GM06990 (cell line): ENCODE measurements around the gene DGKB.

Experiments
- DNase-seq: peaks from one replicate; pipeline ENCODE4 v3.0.0-alpha.2; 2011; ENCODE audit not compliant: insufficient read length; ENCODE audit errors: extremely low read depth
- H3K27me3 ChIP-seq: replicated peaks from 2 replicates; pipeline ENCODE4 v1.6.0; 2011; ENCODE audit warnings: low read length; ENCODE audit not compliant: control insufficient read depth, insufficient read depth
- H3K36me3 ChIP-seq: 2 replicates; pipeline ENCODE4 v1.5.1; 2011; ENCODE audit warnings: low read length; ENCODE audit not compliant: control insufficient read depth, insufficient read depth
- H3K4me3 ChIP-seq: replicated peaks from 2 replicates; pipeline ENCODE4 v1.5.1; 2011; ENCODE audit warnings: low read depth, mild to moderate bottlenecking, control low read depth, low read length
- TF ChIP-seq, protein P1 (sequence below): IDR thresholded peaks from 2 replicates; pipeline ENCODE4 v1.5.1; 2011; ENCODE audit warnings: low read length, control low read depth, mild to moderate bottlenecking, inconsistent platforms; ENCODE audit not compliant: insufficient read depth, poor library complexity, severe bottlenecking

The DGKB gene

GRCh38 chr7:14197280-14197679, 705.3 kb downstream of the DGKB start:
- TF ChIP-seq, protein P1, sequence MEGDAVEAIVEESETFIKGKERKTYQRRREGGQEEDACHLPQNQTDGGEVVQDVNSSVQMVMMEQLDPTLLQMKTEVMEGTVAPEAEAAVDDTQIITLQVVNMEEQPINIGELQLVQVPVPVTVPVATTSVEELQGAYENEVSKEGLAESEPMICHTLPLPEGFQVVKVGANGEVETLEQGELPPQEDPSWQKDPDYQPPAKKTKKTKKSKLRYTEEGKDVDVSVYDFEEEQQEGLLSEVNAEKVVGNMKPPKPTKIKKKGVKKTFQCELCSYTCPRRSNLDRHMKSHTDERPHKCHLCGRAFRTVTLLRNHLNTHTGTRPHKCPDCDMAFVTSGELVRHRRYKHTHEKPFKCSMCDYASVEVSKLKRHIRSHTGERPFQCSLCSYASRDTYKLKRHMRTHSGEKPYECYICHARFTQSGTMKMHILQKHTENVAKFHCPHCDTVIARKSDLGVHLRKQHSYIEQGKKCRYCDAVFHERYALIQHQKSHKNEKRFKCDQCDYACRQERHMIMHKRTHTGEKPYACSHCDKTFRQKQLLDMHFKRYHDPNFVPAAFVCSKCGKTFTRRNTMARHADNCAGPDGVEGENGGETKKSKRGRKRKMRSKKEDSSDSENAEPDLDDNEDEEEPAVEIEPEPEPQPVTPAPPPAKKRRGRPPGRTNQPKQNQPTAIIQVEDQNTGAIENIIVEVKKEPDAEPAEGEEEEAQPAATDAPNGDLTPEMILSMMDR, result no peak
- Histone ChIP-seq H3K4me3 (no peak overlapping the region), H3K36me3 (no peaks in the 10 kb centered on the region), H3K27me3 (no peaks in the 10 kb centered on the region)
- DNase-seq, result no peak

DNA sequence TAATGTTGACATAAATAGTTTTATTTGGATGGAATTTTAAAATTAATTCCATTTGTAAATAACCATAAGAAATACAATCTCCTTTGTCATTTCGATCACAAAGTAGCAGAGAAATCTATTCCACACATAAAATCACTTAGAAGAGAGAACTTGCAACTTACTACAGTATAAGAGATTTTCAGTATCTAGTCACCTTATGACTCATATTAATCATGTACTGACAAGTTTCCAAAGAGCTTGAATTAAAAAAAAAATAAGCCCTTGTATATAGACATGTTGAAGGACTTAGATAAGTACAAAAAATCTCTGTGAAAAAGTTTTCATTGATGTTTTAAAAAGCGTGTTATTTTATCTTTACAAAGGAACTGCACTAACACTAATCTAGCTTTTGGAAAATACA, 706.0 kb downstream of the DGKB start:
- Histone ChIP-seq H3K4me3 (no peak overlapping the region), H3K27me3 (no peaks in the 10 kb centered on the region), H3K36me3 (no peaks in the 10 kb centered on the region)
- no peak for DNase-seq
- TF ChIP-seq, protein P1, result no peak

GRCh38 chr7:14195871-14196270, 706.7 kb downstream of the DGKB start:
- no peak overlapping the region for H3K4me3 ChIP-seq
- TF ChIP-seq, protein P1, result no peak
- no peak for DNase-seq
- H3K36me3 ChIP-seq, result no peaks in the 10 kb centered on the region
- H3K27me3 ChIP-seq, result no peaks in the 10 kb centered on the region

GRCh38 chr7:14195079-14195478, 707.5 kb downstream of the DGKB start:
- TF ChIP-seq, protein P1, result no peak
- Histone ChIP-seq H3K36me3 (no peaks in the 10 kb centered on the region), H3K27me3 (no peaks in the 10 kb centered on the region), H3K4me3 (no peak overlapping the region)
- no peak for DNase-seq

DNA sequence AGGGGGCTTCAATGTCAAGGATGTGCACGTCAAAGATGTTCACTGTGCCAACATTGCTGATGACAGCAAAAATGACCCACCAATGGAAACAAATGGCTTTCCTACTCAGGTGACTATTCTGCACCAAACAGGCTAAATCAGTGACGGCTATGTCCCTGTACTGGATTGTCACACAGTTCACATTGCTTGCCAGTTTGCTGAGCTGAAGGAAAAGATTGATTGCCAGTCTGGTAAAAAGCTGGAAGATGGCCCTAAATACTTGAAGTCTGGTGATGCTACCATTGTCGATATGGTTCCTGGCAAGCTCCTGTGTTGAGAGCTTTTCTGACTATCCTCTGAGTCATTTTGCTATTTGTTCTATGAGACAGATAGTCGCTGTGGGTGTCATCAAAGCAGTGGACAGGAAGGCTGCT, 710.9 kb downstream of the DGKB start:
- Histone ChIP-seq H3K27me3 (no peaks in the 10 kb centered on the region), H3K36me3 (no peaks in the 10 kb centered on the region), H3K4me3 (no peak overlapping the region)
- TF ChIP-seq, protein P1, result no peak
- no peak for DNase-seq

- Histone ChIP-seq H3K4me3 (no peak overlapping the region), H3K36me3 (no peaks in the 10 kb centered on the region), H3K27me3 (no peaks in the 10 kb centered on the region)
- no peak for DNase-seq
- TF ChIP-seq, protein P1, result no peak
Measured at GRCh38 chr7:14184292-14184864, 718.2 kb downstream of the DGKB start.
